ENCODE results near the gene LDHAL6A. TPM values are rescaled to one million over a fixed set of nuclear protein-coding genes. Genes with fewer than 3 reads are reported as not detected.

The LDHAL6A gene
- polyA plus RNA-seq, 1 experiment, result not detected

DNA sequence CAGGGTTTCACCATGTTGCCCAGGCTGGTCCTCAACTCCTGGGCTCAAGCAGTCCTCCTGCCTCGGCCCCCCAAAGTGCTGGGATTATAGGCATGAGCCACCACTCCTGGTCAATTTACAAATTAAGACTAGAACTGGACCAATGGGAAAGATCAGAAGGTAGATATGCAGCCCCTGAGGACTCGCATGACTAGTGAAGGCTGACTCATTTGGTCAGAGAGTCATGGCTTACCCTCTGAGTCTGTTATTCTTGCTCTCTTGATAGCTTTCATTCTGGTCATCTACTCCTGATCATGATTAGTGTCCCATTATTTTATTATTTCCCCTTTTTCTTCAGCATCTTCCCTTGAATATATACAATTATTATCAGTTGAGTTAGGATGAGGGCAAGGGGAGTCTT, 2.7 kb upstream of the LDHAL6A start:
- Histone ChIP-seq H3K4me3 (ENCODE audit: low read depth, low read length) (no peak overlapping the region), H3K27ac (ENCODE audit: low read depth, low read length) (no peak overlapping the region), H3K27me3 (ENCODE audit: control insufficient read depth, insufficient read depth, low read length) (peaks cover 9% of the 10 kb centered on the region), H3K9me3 (ENCODE audit: control insufficient read depth, insufficient read depth, low read length) (peaks cover 4% of the 10 kb centered on the region; the same call in 1 of the 2 replicates)
- ChIA-PET POLR2A (no interaction called here), CTCF (interaction anchor here (0.6 kb wide), 1 partner anchor 11 kb away, joined by 3 read pairs; no protein-coding TSS in a partner anchor)
- TF ChIP-seq, protein P1, sequence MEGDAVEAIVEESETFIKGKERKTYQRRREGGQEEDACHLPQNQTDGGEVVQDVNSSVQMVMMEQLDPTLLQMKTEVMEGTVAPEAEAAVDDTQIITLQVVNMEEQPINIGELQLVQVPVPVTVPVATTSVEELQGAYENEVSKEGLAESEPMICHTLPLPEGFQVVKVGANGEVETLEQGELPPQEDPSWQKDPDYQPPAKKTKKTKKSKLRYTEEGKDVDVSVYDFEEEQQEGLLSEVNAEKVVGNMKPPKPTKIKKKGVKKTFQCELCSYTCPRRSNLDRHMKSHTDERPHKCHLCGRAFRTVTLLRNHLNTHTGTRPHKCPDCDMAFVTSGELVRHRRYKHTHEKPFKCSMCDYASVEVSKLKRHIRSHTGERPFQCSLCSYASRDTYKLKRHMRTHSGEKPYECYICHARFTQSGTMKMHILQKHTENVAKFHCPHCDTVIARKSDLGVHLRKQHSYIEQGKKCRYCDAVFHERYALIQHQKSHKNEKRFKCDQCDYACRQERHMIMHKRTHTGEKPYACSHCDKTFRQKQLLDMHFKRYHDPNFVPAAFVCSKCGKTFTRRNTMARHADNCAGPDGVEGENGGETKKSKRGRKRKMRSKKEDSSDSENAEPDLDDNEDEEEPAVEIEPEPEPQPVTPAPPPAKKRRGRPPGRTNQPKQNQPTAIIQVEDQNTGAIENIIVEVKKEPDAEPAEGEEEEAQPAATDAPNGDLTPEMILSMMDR (IDR thresholded peaks at IDR 0.05; ENCODE audit: low read depth, low read length), result no peak
- no peak for DNase-seq (ENCODE audit: low read depth, low spot score)

DNA sequence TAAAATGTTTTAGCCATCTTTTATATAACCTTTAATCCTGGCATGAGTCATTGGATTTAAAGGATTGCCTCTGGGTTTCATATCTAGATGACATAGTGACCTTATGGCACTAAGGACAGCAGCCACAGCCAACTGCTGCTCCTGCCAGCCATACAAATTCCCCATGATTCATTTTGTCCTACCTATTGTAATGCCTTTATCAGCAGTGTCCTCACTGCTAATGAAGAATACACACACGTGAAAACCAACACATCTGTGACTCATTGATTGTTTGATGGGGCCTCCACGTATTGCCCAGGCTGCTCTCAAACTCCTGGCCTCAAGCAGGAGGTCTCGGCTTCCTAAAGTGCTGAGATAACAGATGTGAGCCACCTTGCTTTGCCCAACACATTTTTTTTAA, 1.8 kb downstream of the LDHAL6A start:
- POLR2A ChIA-PET, result no interaction called here
- H3K4me3 ChIP-seq (ENCODE audit: low read depth, low read length), result no peak overlapping the region
- CTCF ChIA-PET, result no interaction called here

DNA sequence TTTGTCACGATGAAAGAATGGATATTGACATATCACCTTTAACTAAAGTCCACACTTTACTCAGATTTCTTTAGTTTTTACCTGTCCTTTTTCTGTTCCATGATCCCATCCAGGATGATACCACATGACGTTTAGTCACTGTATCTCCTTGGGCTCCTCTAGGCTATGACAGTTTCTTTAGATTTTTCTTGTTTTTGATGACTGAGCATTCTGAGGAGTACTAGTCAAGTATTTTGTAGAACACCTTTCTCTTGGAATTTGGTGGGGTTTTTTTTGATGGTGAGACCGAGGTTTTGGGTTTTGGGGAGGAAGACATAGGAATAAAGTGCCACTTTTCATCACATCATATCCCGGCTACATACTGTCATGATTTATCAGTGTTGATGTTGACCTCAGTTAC, 4.0 kb downstream of the LDHAL6A start:
- no peak for DNase-seq (ENCODE audit: low read depth, low spot score)
- ChIA-PET CTCF (no interaction called here), POLR2A (no interaction called here)
- TF ChIP-seq, protein P1 (IDR thresholded peaks at IDR 0.05; ENCODE audit: low read depth, low read length), result no peak
- no peak overlapping the region for H3K27ac ChIP-seq (ENCODE audit: low read depth, low read length)
- peaks cover 4% of the 10 kb centered on the region; the same call in 1 of the 2 replicates for H3K9me3 ChIP-seq (ENCODE audit: control insufficient read depth, insufficient read depth, low read length)
- peaks cover 6% of the 10 kb centered on the region for H3K27me3 ChIP-seq (ENCODE audit: control insufficient read depth, insufficient read depth, low read length)
- no peak overlapping the region for H3K4me3 ChIP-seq (ENCODE audit: low read depth, low read length)

More for the DNA sequence above, 1.8 kb downstream of the LDHAL6A start:
- Histone ChIP-seq H3K27ac (ENCODE audit: low read depth, low read length) (no peak overlapping the region), H3K27me3 (ENCODE audit: control insufficient read depth, insufficient read depth, low read length) (peaks cover 6% of the 10 kb centered on the region), H3K9me3 (ENCODE audit: control insufficient read depth, insufficient read depth, low read length) (peaks cover 4% of the 10 kb centered on the region; the same call in 1 of the 2 replicates)
- TF ChIP-seq, protein P1 (IDR thresholded peaks at IDR 0.05; ENCODE audit: low read depth, low read length), result no peak
- DNase-seq (ENCODE audit: low read depth, low spot score), result no peak

DNA sequence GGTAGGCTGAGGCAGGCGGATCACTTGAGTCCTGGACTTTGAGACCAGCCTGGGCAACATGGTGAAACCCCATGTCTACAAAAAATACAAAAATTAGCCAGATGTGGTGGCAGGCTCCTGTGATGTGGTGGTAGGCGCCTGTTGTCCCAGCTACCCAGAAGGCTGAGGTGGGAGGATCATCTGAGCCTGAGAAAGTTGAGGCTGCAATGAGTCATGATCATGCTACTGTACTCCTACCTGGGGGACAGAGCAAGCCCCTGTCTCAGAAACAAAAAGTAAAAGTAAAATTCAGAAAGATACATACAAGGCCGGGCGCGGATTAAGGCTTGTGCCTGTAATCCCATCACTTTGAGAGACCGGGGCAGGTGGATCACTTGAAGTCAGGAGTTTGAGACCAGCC, 6.3 kb downstream of the LDHAL6A start:
- no peak for DNase-seq (ENCODE audit: low read depth, low spot score)
- Histone ChIP-seq H3K27me3 (ENCODE audit: control insufficient read depth, insufficient read depth, low read length) (peaks cover 2% of the 10 kb centered on the region), H3K9me3 (ENCODE audit: control insufficient read depth, insufficient read depth, low read length) (no peaks in the 10 kb centered on the region), H3K27ac (ENCODE audit: low read depth, low read length) (no peak overlapping the region), H3K4me3 (ENCODE audit: low read depth, low read length) (no peak overlapping the region)
- TF ChIP-seq, protein P1 (IDR thresholded peaks at IDR 0.05; ENCODE audit: low read depth, low read length), result no peak
- ChIA-PET POLR2A (no interaction called here), CTCF (no interaction called here)

DNA sequence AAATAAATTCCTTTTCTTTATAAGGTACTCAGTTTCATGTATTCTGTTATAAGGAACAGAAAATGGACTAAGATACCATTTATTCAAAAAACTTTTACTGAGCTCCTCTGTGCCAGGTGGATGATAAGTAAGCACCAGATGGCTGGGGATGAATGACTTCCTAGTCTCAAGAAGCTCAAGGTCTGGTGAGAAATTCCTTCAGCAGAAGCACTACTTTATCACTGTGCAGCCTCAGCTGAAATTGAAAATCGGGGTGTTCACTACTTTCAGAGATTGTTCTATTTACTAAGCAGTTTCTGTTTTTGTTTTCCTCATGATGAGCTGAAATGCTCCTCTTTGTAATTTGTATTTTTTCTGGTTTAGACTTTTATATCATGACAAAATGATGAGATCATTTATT, 7.8 kb downstream of the LDHAL6A start:
- ChIA-PET CTCF (interaction anchor here (0.5 to 0.9 kb wide), 2 partner anchors 10 to 222 kb away, joined by 3 to 4 read pairs; no protein-coding TSS in a partner anchor), POLR2A (no interaction called here)
- Histone ChIP-seq H3K9me3 (ENCODE audit: control insufficient read depth, insufficient read depth, low read length) (no peaks in the 10 kb centered on the region), H3K4me3 (ENCODE audit: low read depth, low read length) (no peak overlapping the region), H3K27me3 (ENCODE audit: control insufficient read depth, insufficient read depth, low read length) (peaks cover 2% of the 10 kb centered on the region), H3K27ac (ENCODE audit: low read depth, low read length) (no peak overlapping the region)
- TF ChIP-seq, protein P1 (IDR thresholded peaks at IDR 0.05; ENCODE audit: low read depth, low read length), result no peak
- no peak for DNase-seq (ENCODE audit: low read depth, low spot score)
